HG02840 (cell line): ENCODE measurements around the gene MARCHF10.
"Not testable (repeated sequence)": the region's sequence is repeated elsewhere in the genome, so short reads cannot be mapped to it uniquely, and the experiment has no call there.

Experiments used
- ATAC-seq: cut with Tn5 transposase; IDR thresholded peaks from one replicate; pipeline ENCODE4 v1.9.1; 2021; ENCODE audit warnings: mild to moderate bottlenecking, moderate library complexity, moderate number of reproducible peaks; ENCODE audit not compliant: unreplicated experiment, low FRiP score

Gene MARCHF10

DNA sequence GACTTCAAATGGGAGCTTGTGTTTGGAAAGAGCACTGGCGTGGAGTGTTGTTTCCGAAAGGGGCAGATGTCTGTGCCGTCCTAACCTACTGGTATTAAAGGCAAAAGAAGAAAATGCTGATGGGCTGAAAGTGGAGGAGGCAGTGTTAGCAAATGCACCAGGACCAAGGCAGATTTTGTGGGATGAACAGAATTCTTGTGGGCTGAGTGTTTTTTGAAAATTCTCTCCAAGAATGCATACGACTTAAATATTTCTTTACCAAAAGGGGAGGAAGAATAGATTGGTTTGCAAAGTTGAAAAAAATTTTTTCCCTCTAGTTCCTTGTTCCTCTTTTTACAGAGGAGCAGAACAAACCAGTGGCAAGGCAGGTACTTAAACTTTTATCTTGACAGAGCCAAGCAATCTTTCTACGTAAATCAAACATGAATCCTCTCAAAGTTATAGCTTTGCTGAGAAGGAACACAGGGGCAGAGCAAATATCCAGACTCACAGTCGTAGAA, 16.8 kb downstream of the MARCHF10 start:
- ATAC-seq: no peak

DNA sequence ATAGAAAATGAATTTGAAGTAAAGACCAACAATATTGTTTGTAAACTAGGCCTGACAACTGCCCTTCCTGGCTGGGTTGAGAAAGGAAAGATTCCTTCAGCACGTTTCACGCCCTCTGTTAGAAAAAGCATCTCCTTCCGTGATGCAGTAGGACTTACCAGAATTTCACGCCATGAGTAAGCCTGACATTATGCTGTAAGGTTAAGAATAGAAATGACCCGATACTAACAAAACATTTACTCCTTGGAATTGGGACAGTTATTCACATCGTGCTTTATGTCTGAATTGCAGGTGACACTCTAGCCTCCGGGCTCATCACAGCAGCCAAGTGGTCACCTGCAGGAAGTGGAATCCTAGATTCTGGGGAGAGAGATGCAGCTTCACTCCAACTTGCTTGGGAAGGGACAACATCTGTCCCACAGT, 17.5 kb downstream of the MARCHF10 start:
- ATAC-seq: no peak

DNA sequence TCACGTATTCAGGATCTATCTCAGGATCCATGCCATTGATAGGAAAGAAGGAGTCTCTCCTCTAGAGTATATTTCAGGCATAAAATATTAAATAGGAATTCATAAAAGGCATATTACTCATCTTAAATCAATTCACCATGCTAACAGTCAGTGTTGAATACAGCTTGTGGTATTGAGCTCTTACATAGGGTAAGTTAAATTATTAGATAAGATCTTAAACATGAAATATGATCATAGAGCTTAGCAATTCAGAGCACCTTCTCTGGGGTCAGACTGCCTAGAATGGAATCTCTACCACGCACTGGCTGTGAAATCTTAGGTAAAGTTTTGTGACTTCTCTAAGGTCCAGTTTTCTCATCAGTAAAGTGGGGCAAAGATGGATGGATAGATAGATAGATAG, 20.7 kb downstream of the MARCHF10 start:
- ATAC-seq: no peak

DNA sequence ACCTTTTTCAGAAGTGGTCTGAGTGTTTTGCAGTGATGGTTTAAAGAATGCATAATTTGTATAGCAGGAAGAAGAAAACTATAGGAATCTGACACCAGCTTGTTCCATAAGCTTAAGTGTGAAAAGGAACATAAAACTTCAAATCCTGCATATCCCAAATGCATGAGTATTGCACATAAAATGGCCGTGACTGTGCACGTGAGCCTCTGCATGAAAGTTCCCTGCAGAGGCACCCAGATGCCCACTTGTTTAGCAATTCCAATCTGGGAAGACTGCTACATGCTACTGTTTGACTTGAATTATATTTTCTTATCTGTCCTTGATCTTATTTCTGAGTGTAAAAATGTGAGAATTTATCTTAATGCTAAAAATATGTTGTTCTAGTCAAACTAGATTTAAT, 21.5 kb downstream of the MARCHF10 start:
- ATAC-seq: no peak

DNA sequence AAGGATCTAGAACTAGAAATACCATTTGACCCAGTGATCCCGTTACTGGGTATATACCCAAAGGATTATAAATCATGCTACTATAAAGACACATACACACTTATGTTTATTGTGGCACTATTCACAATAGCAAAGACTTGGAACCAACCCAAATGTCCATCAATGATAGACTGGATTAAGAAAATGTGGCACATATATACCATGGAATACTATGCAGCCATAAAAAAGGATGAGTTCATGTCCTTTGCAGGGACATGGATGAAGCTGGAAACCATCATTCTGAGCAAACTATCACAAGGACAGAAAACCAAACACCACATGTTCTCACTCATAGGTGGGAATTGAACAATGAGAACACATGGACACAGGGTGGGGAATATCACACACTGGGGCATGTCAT, 22.1 kb downstream of the MARCHF10 start:
- ATAC-seq: not testable (repeated sequence)

DNA sequence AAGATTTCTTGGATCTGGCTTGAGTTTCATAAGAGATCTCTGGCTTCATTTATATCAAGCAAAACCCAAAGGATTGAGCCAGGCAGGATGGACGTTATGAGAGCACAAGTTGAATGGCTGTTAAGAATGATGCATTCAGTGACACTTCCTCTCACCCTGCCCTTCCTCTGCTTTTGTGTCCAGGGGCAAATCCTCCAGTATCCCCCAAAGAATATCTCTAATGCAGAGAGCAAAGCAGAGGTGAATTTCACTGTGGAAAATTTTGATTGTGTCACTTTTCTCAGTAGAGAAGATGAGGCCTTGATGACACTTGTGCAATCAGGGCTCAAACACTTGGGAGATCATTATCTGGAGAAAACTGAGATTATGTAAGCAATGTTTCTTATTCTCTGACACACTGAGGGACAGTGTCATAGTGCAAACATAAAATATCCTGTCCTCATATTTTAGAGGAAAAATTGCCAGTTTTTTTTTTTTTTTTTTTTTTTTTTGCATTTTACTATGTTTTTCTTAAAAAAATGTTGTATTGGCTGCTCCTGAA, 25.3 kb downstream of the MARCHF10 start:
- ATAC-seq: no peak

DNA sequence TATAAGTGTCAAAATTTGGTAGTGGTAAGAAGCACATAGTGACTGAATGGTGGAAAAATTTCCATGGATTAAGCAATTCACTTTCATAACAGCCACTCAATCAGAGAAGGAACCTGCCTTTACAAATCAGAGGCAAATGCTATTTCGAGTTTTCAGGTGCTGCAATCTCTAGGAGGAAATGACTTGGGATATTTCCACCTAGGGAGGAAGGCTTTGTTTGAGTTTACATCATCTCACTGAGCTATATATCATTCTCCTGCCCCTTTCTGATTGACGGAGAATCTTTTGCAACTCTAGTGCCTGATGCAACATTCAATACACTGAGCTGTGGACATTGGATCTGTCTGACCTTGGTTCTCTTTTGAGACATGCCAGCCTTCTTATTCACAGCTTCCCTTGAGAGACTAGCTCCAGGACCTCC, 26.3 kb downstream of the MARCHF10 start:
- ATAC-seq: no peak

DNA sequence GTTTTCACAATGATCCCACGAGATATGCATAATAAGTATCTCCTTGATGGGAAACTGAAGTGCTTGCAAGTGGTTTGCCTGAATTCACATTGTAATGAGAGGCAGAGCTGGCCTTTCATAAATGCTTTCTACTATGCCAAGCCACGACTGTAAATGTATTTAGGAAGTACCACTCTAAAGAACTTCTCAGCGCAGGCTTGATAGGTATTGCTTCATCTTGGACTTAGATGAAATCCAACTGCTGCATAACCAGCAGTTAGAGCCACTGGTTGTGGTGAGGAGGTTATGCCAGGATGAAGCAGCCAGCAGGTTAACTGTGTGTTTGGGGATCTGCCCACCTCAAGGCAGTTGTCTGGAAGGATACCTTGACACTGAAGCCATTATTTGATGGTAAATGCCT, 26.8 kb downstream of the MARCHF10 start:
- no peak for ATAC-seq

DNA sequence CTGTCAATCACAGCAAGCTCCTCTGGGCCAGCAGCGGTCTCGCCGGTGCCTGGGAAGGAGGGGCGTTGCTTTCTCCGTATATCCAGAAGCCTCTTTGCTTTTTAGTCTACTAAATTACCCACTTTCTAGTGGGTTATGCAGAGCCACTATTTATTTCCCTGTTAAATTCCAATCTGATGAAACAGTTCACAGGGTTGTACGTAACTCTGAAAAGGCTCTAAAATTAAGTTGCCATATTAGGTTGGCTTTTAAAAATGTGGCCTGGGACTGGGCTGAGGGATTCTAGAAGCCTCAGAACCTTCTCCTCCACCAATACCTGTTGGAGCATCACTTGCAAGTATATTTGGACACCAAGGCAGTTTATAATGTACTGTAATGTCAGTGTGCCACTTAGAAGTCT, 27.2 kb downstream of the MARCHF10 start:
- ATAC-seq: no peak

DNA sequence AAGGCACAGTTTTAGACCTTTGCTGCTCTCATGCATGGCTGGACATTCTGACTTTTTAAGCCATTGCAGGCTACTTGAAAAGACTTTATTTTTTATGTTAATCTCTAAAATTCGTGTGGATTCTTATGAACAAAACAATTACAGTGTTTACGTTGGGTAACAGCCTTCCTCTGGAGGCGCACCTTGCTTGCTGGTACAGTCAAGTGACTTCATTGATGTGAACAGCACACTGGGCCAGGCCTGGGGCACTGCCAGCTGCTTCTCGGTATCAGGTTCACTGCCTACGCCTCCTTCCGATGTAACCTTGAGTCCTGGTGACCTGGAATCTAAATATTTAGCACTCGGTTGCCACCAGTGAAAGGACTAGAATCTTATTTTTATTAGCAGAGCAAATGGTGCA, 27.8 kb downstream of the MARCHF10 start:
- no peak for ATAC-seq

DNA sequence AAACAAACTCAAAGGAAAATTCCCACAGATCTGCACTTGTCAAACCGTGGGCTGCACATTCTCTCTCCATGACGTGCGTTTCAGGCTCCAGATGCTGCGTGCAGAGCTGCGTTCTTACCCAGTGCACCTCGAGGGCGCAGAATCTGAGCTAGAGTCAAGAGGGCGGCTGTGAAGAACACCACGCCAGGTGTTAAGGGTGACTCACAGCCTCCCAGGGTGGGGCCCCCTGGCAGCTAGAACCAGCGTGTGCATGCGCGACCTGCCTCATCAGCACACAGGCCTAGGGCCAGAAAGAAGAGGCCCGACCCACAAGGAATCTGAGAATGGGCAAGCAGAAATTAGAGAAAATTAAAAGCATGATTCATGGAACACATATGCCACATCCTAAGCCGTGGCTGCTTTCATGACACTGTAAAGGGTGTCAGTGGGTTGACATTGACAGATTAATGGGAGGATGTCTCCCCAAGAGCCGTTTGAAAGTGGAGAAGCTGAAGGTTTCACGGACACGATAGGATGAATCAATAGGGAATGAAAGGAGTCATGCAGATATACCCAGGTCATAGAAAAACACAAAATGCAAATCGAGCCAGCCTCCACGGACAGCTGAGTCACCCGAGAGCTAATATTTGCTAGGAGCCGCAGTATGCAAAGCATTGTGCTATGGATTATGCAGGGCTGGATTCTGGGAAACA, 29.0 kb downstream of the MARCHF10 start:
- no peak for ATAC-seq

DNA sequence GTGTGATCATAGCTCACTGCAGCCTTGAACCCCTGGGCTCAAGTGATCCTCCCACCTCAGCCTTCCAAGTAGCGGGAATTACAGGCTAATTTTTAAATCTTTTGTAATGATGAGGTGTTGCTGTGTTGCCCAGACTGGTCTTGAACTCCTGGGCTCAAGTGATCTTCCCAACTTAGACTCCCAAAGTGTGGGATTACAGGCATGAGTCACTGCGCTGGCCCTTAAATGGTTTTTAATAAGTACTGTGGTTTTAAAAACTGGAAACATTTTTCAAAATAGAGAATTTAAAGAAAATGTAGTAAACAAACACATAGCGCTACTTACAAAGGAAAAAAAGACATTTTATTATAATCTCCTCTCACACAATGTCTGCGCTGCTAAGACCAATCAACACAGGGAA, 32.2 kb downstream of the MARCHF10 start:
- no peak for ATAC-seq

DNA sequence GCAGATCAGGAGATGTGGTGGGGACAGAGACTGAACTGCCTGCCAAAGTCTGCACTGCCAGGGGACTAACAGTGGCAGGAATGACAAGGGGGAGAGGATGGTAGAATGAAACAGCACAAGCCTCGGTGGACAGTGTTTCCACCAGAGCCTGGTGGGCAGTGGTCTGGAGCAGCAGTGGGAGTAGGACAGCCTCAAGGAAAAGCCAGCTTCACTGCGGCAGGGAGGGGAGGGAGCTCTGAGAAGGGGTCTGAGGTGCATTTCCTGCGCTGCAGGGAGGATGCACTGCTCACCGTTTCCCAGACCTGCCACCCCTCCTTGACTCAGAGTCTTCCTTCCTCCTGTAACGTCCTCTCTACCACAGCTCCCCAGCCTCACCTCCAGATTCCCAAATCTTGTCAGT, 33.8 kb downstream of the MARCHF10 start:
- no peak for ATAC-seq

DNA sequence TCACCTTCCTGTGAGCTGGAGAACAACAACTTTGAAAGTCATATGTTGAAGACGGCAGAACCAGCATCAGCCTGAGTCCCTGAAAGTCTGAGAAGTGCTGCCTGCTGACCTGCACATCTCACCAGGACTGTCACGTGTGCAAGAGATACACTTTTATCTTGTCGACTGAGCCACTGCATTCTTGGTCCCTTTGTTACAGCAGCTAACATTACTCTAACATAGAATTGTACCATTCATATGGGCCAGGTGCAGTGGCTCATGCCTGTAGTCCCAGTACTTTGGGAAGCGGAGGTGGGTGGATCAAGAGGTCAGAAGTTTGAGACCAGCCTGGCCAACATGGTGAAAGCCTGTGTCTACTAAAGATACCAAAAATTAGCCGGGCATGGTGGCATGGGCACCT, 40.1 kb downstream of the MARCHF10 start:
- ATAC-seq: no peak

DNA sequence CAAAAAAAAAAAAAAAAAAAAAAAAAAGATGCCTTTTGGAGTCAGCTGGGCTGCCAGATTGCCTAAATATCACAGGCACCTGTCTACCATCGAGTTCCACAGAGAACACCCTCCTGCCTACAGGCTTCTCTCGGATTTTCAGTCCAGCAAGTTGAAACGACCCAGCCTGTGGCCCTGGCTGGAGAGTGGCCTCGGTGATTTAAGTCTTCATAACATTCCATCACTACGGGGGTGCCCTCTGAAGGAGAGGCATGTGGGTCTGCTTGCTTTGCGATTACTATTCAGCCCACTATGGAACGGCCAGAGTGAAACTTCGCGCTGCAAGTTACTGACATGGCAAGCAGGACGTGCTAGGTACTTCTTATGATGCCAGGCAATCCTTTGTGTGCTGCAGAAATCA, 42.8 kb downstream of the MARCHF10 start:
- no peak for ATAC-seq

DNA sequence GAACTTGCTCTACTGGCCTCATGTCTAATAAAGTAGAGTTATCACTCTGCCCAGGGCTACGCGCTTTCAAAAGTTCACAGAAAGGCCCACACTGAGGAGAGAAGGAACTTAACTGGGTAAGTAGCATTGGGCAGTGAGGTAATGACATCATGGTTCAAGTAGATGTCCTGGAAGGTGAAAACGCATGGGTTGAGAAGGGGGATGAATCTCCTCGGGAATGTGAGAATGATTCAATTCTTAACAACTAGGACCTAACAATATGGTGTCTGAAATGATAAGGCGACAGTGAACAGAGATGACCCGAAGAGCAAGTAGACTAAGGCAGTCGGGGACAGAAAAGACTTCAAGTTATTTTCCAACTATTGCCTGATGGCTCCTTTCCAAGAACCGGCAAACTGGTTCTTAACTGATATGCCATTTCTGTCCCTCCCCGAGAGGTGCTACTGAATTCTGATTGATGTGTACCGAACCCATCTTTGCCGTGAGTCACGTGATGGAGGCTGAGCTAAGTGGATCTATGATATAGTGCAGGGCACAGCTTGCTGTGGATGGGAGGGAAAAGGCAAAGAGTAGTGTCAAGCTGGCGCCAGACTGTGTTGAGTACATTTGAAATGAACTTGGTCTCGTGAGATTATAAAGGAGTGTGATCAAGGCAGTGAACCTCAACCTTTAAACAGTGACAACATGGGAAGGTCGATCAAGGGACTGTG, 44.1 kb downstream of the MARCHF10 start:
- ATAC-seq: no peak

DNA sequence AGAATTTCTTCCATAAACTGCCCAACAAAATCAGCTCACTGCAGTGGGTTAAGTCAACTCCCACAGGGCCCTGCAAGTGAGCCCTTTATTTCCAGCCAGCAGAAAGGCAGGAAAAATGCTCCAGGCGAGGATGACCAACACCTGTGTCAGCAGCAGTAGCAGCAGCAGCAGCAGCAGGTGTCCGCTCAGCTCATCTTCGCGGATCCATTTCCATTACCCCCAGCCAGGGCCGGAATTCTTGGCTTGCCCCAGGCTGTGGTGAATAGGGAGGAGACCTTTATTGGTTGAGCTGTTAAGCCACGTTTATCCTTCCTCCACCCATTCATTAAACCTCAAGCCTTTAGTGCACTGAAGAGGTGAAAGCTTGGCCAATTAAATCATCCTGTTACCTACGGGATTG, 46.2 kb downstream of the MARCHF10 start:
- ATAC-seq: no peak

DNA sequence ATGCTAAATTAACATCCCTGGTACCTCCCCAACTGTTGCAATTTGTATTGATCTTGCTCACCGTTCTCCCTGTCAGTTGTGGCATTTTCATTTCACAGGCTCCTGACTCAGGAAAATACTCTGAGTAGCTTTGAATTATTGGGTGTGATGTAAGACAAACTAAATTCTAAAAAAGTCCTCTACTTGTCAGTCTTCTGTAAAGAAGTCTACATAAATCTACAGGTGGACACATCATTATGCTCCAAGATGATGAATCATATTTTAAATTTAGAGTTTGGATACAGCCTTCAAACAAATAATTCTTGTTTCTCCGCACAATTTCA, 47.2 kb downstream of the MARCHF10 start:
- ATAC-seq: no peak

DNA sequence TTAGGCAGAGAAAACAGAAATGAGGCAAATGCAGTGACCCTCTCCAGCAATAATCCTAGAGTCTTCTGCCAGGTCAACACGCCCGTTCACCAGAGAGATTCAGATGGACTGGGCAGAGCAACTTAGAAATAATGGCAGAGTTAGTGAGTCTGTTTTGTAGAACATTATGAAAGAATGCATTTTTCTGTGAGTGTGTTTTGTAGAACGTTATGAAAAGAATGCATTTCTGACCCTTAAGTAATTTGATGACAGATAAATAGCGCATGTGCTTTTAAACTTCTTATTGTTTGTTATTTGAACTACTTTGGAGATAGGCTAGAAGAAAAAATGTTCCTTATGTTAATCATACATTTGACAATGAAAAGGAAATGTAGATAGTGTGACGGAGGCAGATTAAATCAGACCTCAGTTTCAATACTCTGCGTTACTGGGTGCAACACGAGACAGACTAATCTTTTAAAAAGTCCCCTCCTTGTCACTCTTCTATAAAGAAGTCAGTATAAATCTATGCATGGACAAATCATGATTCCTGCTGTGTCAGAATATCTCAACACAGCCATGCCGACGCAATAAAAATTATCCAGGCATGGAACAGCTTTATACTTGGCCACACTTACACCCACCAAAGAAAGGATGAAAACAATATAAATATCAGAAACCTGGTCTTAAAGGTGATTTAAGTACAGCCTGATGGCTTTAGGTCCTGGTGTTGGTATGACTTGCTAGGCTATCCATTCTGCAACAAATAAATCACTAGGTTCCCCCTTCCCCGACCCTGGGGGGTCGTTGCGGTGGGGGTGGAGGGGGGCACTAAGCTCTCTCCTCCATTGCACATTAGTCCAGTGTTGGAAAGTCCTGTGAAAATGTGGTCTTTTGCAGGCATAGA, 47.8 kb downstream of the MARCHF10 start:
- ATAC-seq: no peak

DNA sequence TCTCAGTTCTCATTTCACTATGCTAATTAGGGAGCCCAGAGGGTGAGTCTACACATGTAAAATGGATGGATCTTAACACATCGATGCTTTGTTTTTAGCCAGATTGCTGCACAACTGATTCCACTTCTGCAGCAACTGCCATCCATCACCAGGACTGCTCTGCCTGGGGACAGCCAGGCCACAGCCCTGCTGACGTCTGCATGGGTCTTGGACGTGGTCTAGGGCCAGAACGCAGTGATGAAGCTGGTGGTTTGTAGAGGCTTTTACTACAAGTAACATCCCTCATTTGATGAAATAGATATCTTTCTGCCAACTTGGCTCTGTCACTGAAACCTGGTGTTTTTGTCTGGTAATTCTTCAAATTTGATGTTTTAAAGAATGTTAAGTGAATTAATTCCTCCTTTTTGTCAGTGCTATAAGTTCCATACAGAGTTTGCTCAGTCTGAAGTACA, 50.6 kb downstream of the MARCHF10 start:
- ATAC-seq: no peak

DNA sequence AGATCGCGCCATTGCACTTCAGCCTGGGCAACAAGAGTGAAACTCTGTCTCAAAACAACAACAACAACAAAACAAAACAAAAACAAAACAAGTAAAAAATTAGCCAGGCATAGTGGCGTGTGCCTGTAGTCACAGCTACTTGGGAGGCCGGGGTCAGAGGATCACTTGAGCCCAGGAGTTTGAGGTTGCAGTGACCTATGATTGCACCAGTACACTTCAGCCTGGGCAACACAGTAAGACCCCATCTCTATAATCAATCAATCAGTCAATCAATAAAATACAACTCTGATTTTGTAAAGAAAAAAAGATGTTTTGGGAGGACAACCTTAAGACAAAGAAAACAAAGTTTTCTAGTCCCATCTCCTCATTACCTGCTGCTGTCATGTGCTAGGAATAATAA, 51.9 kb downstream of the MARCHF10 start:
- no peak for ATAC-seq
